HFFc6 (cell line): ENCODE results near the gene SLC25A38. TPM values are rescaled to one million over a fixed set of nuclear protein-coding genes. Genes with fewer than 3 reads are reported as not detected.

ENCODE experiments used
- DNase-seq: peaks from one replicate; pipeline ENCODE4 v3.0.0-alpha.2; 2018
- H3K27ac Mint-ChIP-seq: 2 replicates; pipeline ENCODE4 v1.8.0; 2020; ENCODE audit warnings: mild to moderate bottlenecking, mixed read lengths
- H3K27me3 Mint-ChIP-seq: 2 replicates; pipeline ENCODE4 v1.8.0; 2021; ENCODE audit warnings: mild to moderate bottlenecking, moderate library complexity, mixed read lengths; ENCODE audit not compliant: insufficient read depth
- H3K36me3 Mint-ChIP-seq: 2 replicates; pipeline ENCODE4 v1.8.0; 2021; ENCODE audit warnings: low read depth, mixed read lengths
- H3K4me1 Mint-ChIP-seq: 2 replicates; pipeline ENCODE4 v1.8.0; 2020; ENCODE audit warnings: low read depth, mixed read lengths
- H3K4me3 Mint-ChIP-seq: 2 replicates; pipeline ENCODE4 v1.8.0; 2020; ENCODE audit warnings: mild to moderate bottlenecking, moderate library complexity, mixed read lengths
- H3K9me3 Mint-ChIP-seq: 2 replicates; pipeline ENCODE4 v1.8.0; 2020; ENCODE audit warnings: mild to moderate bottlenecking, mixed read lengths
- total RNA-seq, 6 experiments: library from RNA; stranded (reverse); fragmentation: NEBNext Ultra II Directional; extraction: Animal tissue kit (Norgen Biotek cat#: 25700); gene quantifications; 2 replicates in 1 of 6; 3 replicates in 5 of 6; pipeline ENCODE4 v1.2.3, GENCODE V29; 2021
- TF ChIP-seq, protein P1 (sequence below): fragments of 200-600 bp; sonication (generic); IDR thresholded peaks from 2 replicates; pipeline ENCODE4 v1.5.0; 2021; ENCODE audit warnings: antibody characterized with exemption, mild to moderate bottlenecking

SLC25A38 gene
- total RNA-seq, 6 experiments from 2014 or later, result 24.8 to 32.4 (median 27.9) TPM

DNA sequence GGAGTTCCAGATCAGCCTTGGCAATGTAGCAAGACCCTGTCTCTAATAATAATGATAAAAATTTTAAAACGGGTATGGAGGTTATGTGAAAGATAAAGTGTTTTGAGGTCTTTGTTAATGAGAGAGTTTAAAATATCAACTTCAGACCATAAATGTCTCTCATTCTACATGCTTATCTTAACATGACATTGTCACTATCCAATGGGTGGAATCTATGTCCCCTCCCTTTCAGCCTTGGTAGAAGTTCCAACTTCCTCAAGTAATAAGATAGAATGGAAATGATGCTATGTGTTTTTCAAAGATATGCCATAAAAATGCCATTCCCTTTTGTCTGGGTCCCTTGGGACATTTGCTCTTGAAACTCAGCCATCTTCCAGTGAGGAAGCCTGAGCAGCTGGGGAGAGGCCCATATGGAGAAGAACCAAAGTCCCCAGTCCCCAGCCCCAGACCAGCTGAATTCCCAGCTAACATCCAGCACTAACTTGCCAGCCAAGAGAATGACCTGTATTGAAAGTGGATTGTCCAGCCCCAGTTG is 40.3 kb downstream of the SLC25A38 start:
- TF ChIP-seq, protein P1, sequence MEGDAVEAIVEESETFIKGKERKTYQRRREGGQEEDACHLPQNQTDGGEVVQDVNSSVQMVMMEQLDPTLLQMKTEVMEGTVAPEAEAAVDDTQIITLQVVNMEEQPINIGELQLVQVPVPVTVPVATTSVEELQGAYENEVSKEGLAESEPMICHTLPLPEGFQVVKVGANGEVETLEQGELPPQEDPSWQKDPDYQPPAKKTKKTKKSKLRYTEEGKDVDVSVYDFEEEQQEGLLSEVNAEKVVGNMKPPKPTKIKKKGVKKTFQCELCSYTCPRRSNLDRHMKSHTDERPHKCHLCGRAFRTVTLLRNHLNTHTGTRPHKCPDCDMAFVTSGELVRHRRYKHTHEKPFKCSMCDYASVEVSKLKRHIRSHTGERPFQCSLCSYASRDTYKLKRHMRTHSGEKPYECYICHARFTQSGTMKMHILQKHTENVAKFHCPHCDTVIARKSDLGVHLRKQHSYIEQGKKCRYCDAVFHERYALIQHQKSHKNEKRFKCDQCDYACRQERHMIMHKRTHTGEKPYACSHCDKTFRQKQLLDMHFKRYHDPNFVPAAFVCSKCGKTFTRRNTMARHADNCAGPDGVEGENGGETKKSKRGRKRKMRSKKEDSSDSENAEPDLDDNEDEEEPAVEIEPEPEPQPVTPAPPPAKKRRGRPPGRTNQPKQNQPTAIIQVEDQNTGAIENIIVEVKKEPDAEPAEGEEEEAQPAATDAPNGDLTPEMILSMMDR, result no peak
- H3K9me3 Mint-ChIP-seq, result no peaks in the 10 kb centered on the region
- no peaks in the 10 kb centered on the region for H3K36me3 Mint-ChIP-seq
- H3K4me1 Mint-ChIP-seq, result no peaks in the 10 kb centered on the region
- DNase-seq, result no peak
- H3K4me3 Mint-ChIP-seq, result no peak overlapping the region
- no peak overlapping the region for H3K27ac Mint-ChIP-seq
- no peaks in the 10 kb centered on the region for H3K27me3 Mint-ChIP-seq

DNA sequence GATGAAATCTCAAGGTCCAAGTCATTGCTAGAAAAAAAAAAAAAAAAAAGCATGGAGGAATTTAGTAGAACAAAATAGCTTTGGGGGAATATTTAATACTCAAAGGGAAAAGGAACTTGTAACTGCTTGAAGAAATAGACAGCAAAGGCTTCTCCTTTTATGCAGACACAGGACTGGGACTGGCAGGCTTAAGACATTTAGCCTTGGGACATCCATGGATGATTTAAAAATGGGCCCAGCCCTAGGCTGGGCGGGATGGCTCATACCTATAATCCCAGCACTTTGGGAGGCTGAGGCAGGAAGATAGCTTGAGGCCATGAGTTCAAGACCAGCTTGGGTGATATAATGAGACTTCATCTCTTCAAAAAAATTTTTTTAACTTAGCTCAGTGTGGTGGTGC is 43.1 kb downstream of the SLC25A38 start:
- no peaks in the 10 kb centered on the region; the same call in 1 of the 2 replicates for H3K4me1 Mint-ChIP-seq
- TF ChIP-seq, protein P1, result no peak
- DNase-seq, result no peak
- no peak overlapping the region for H3K27ac Mint-ChIP-seq
- H3K9me3 Mint-ChIP-seq, result no peaks in the 10 kb centered on the region
- no peaks in the 10 kb centered on the region for H3K36me3 Mint-ChIP-seq
- H3K27me3 Mint-ChIP-seq, result peaks cover 3% of the 10 kb centered on the region; the same call in 1 of the 2 replicates
- no peak overlapping the region for H3K4me3 Mint-ChIP-seq

DNA sequence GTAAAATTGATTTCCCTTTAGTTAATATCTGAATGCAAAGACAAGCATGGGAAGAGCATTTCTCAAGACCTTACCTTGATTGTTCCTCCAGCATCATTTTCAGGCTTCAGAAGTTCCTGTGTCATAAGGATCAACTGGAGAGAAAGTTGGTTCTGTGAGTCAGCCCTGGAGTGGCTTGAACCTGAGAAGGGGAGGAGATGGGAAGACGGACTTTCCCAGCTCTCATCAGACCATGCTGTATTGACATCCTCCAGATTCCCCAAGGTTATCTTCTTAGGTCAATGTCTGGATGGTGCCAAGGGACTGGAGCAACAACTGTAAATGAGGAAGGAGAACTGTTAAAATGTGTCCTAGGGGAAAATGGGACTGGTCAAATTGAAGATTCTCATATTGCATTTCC is 44.3 kb downstream of the SLC25A38 start:
- H3K27me3 Mint-ChIP-seq, result peaks cover 3% of the 10 kb centered on the region; the same call in 1 of the 2 replicates
- no peaks in the 10 kb centered on the region for H3K36me3 Mint-ChIP-seq

DNA sequence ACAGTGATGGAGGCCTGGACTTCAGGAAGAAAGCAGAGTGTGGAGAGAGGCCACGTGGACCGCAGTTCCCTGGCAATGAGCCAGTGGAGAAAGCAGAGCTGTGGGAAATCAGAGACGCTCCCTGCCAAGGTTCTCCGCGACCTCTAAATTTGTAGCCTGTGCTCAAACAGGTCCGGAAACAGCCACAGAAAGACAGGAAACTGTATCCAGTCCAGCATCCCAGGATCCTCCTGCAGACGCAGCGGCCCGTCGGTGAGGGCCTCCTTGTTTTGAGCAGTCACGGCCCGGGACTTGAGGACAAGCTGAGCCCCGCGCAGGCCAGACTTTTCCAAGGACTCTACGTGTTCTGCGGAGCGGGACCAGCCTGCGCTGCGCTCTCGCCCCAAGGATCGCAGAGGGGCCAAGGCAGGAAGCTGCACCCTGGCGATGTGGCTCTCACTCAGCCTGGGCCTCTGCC is 45.6 kb downstream of the SLC25A38 start:
- DNase-seq, result no peak
- peaks cover 12% of the 10 kb centered on the region for H3K4me1 Mint-ChIP-seq
- no peaks in the 10 kb centered on the region for H3K9me3 Mint-ChIP-seq
- no peaks in the 10 kb centered on the region for H3K36me3 Mint-ChIP-seq
- no peak overlapping the region for H3K4me3 Mint-ChIP-seq
- H3K27me3 Mint-ChIP-seq, result peaks cover 3% of the 10 kb centered on the region; the same call in 1 of the 2 replicates
- TF ChIP-seq, protein P1, result no peak
- no peak overlapping the region for H3K27ac Mint-ChIP-seq

More for the DNA sequence above, 44.3 kb downstream of the SLC25A38 start:
- Mint-ChIP-seq H3K27ac (no peak overlapping the region), H3K9me3 (no peaks in the 10 kb centered on the region), H3K4me3 (no peak overlapping the region), H3K4me1 (peaks cover 6% of the 10 kb centered on the region; the same call in 1 of the 2 replicates)
- TF ChIP-seq, protein P1, result no peak
- DNase-seq, result no peak

DNA sequence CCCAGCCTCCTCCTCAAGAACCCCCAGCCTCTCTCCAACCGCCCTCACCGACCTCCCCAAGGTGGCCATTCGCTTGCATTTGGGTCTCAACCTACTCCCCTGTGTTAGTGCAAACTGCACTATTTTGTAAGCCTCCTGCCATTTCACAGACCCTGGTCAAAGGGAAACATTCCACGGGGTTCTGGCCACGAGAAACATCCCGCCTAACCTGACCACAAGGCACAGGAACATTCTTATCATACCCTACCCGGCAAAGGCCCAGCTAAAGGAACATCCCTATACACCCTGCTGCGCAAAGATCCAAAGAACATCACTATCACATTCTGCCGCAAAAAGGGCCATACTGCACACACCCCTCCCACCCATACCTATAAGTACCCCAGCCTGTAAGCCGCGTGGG is 46.3 kb downstream of the SLC25A38 start:
- Mint-ChIP-seq H3K4me1 (peaks cover 19% of the 10 kb centered on the region), H3K36me3 (no peaks in the 10 kb centered on the region), H3K27ac (no peak overlapping the region), H3K27me3 (peaks cover 3% of the 10 kb centered on the region; the same call in 1 of the 2 replicates), H3K4me3 (no peak overlapping the region), H3K9me3 (no peaks in the 10 kb centered on the region)
- no peak for DNase-seq
- TF ChIP-seq, protein P1, result no peak
